Measurements from ENCODE around the gene NOL8. TPM values are rescaled to one million over a fixed set of nuclear protein-coding genes. Genes with fewer than 3 reads are reported as not detected.

Gene NOL8
- total RNA-seq, 1 experiment from 2014 or later, result 13.9 TPM

DNA sequence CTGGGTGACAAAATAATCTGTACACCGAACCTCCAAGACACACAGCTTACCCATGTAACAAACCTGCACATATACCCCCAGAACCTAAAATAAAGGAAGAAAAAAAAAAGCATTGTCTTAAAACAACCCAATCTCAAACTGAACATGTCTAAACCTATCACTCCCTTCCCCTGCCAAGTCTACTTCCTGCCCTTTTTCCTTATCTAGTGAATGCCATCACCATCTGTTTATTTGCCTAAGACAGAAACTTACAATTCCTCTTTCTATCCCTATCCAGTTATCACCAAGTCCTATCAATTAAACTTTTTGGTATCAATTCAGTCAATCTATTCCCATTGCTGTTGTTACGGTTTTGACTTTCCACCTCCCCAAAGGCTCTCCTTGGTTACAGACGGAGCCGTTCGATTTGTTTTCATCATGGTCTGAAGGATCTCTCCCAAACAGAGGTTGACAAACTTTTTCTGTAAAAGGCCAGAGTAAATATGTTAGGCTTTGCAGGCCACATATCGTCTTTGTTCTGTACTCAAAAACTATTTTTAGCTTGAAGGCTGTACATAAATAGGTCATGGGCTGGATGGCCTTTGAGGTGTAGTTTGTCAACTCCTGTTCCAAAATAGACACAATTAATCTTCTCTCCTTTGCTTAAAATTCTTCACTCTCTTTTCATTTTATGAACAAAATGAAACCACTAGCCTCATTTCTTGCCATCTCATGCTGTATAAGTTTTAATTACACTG is 12.1 kb downstream of the NOL8 start:
- no peak for DNase-seq (ENCODE audit: low read depth)

DNA sequence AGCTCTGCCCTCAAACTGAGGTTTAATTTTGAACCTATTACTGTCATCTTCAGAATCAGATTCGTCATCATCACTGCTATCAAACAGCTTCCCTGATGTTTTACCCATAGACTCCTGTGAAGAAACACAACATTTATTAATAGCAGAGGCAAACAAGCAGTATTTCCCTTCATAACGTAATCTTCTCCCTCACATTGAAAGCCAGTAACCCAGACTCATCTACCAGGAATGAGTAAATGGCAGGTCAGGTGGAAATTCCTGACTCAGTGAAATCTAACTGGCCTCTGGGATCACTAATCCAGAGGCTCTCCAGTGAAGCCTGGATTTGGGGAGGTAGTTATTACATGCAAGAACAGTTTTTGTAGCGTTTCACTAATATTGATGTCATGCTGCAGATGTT is 14.6 kb downstream of the NOL8 start:
- DNase-seq (ENCODE audit: low read depth), result no peak

DNA sequence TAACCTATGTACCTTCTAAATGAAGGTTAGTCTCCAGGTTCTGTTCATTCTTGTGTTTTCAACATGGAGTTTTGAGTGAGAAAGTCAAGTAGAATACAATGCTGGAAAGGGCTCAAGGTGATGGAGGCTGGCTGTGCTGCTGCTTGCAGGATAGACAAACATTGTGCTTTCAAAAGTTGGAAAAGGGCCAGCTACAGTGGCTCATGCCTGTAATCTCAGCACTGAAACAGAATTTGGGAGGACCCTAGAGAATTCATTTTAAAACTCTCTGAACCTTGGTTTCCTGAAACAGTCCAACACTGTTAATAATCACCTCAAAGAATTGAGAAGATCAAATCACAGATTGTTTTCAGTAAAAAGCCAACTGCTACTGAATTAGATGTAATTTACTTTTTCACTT is 16.3 kb downstream of the NOL8 start:
- DNase-seq (ENCODE audit: low read depth), result no peak

DNA sequence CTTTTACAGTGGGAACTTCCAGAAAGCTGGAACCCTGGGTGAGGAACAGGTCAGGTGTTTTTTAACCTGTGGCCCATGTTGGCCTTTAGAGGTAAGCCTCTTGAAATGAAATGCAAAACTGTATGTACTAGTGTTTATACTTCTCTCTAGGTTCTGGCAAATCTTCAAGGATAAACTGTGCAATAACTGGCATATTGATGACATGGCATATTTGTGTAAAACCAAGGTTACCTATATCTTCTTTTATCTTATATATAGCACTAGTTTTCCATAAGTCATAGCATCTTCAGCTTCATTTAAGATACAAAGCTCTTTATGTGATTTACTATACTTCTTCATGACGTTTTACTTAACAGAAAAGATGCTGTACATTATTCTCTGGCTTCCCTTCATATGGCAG is 24.2 kb downstream of the NOL8 start:
- no peak for DNase-seq (ENCODE audit: low read depth)

DNA sequence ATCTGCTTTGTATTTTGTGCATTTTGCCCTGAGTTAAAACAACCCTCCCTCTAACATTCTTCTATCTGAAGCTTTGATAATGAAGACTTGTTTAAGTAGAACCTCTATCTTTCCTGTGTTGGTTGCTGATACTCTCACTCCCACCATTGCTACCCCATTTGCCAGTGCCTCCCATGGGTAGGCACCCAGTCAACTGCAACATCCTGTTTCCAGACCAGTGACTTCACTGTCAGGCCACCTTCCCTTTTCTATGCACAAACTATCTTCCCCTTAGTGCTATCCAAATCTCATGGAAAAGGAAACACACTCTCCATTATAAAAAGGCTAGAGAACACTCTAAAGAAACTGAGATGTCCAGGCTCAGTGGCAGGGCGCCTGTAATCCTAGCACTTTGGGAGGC is 26.0 kb downstream of the NOL8 start:
- DNase-seq (ENCODE audit: low read depth), result no peak

DNA sequence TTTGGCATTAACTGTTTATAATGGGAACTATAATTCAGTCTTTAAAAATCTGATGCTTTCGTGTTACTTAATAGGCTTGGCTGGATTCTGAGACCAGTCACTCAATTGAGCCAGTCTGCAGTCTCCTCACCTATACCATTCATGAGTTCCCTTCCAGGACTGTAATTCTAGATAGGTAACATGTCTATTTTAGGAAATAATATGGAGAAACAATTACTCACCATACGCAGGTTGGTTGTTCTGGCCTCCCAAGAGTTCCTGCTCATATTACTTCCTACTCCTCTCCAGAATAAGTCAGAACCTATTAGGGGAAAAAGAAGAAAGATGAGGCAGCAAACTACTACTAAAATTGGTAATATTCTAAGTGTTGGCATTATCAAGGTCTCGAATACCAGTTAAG is 27.1 kb downstream of the NOL8 start:
- DNase-seq (ENCODE audit: low read depth), result no peak

DNA sequence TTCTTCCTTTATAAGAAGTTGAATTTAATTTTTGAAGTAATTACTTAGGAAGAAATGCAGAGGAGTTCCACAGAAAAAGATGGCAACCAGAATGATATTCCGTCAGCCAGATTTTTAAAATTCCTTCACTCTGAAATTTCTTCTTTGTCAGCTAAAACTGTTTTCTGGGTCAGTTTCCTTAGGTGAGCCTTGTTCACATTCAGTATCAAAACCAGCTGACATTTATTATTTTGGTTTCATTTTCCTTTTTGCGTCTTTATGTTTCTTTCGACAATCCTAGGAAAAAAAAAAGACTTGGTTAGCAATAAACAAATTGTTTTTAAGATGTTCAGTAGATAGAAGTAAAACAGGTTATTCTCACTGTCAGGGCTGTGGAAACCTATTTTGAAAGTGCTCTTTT is 27.5 kb downstream of the NOL8 start:
- no peak for DNase-seq (ENCODE audit: low read depth)

DNA sequence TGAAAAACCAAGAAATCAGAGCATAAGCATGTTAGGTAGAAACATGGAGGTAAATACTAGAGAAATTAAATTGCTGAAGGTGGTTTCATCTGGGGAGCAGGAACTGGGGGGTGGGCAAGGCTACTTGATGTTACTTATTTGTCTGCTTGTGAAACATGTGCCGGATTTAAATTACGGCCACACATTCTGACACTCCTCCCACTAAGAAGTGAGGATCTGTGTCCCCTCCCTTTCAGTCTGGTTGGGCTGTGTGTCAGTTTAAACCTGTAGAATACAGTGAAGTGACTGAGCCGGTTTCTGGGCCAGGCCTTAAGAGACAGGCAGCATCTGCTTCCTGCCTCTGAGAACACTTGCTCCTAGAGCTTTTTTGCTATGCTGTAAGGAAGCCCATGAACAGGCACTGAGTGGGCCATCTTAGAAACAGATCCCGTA is 29.3 kb downstream of the NOL8 start:
- DNase-seq (ENCODE audit: low read depth), result no peak

DNA sequence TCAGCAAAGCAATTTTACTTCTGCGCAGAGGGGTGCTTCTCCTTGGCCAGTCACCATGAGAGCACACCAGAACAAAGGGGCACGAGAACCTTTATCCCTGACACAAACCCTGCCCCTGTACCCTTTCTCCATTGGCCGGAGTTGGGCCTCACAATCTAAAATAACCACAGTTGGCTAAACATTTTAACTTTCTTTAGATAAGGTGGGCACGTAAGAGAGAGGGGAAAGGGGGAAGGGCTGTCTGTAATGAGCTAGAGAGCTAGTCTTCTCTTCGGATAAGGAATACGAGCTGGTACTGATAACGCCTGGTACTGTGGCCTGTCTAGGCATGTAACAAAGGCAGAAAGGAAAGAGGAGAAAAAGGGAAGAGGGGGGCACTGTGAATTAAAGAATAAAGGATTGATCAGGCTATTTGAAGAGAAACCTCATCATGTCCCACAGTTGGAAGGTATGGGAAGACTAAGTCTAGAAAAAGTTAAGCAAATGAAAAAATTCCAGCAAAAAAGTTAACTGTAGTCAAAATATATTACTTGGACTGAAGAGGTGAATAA is 29.8 kb downstream of the NOL8 start:
- no peak for DNase-seq (ENCODE audit: low read depth)

DNA sequence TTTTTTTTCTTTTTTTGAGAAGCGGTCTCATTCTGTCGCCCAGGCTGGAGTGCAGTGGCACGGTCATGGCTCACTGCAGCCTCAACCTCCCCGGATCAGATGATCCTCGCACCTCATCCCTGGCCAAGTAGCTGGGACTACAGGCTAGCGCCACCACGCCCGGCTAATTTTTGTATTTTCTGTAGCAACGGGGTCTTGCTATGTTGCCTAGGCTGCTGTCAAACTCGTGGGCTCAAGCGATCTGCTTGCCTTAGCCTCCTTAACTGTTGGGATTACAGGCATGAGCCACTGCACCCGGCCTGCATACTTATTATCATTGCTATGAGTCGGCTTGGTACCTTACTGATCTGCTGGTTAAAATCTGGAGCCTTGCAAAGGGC is 30.9 kb downstream of the NOL8 start:
- DNase-seq (ENCODE audit: low read depth), result peak; percentile 28

DNA sequence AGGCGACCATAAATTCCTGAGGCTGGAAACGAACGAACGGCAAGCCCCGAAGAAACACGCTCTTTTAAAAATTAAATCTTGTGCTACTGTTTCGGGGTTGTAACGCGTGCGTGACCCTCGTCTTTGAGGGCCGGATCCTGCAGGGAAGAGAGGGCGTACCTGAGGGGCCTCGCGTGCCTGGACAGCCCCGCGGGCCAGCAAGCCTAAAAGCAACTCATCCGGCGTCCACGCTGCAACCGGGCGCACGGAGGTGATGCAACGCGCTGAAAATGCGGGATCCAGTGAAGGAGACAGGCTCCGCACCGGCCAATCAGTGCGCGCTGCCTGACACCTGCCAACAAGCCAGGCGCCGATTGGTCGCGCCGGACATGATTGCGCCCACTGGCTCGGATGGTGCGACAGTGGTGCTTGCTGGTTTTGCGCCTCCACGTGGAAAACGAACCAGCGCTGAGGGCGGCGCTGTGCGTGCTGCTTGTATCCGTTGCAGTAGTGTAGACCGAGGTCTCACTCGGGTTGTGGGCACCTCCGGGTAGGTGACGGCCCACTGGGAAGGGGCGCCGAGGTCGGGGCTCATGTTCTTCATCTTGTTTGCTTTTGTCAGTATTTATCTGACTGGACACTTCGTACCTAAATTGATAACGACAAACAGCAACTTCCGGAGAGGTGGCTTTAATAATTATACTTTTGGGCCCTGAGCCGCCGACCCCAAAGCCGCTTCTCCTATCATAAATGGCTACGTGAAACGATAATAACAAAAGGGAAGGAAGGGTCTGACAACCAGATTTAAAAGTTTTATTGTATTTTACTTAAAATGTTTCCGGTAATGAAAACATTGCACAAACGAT is 31.5 kb downstream of the NOL8 start, which contains the start of gene IARS1:
IARS1 (minus strand) TSS at position 246 of the 845 bp plus-strand sequence. CDS start 4,278 bp downstream, outside the sequence.
- peak; percentile 96 for DNase-seq (ENCODE audit: low read depth)

DNA sequence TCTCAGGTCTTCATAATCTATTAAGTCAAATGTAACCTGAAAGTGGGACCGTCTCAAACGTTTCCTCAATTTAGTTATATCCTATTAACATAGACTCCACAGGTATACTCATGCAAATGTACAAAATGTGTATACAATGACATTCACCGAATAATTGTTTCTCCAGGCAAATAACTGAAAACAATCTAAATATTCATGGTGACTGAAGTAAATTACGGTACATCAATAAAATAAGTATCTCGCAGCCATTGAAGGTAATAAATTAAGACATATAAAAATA is 32.1 kb downstream of the NOL8 start:
- no peak for DNase-seq (ENCODE audit: low read depth)

DNA sequence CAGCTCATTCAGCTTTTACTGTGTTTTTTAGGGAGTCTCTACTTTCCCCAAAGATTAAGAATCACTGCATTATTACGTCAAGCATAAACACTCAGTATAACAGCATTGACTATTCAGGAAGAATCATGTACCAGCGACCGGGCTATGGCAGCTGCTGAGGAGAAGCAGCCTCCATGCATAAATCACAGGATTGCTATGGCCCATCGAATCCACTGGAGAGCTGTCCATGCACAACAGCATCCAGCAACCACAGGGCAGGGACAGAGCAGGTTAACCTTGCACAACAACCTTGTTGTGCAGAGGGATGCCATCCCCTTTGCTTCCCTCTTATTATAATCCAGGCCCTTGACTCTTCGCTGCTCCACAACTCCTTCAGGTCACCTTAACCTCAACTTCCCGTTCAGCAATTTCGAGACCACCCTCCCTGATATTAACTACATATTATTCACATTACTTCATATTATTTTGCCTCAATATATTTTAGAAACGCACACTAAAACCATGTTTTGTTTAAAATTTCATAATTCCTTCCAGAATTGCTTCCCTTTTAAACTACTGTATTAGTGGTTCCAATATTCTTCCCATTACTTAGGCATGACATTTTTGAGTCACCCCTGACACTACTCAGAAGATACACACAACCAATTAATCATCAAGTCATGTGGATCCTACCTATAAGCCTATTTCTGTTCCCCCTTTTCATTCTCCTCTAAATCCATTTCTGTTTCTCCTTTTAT is 32.6 kb downstream of the NOL8 start:
- DNase-seq (ENCODE audit: low read depth), result peak; percentile 9

DNA sequence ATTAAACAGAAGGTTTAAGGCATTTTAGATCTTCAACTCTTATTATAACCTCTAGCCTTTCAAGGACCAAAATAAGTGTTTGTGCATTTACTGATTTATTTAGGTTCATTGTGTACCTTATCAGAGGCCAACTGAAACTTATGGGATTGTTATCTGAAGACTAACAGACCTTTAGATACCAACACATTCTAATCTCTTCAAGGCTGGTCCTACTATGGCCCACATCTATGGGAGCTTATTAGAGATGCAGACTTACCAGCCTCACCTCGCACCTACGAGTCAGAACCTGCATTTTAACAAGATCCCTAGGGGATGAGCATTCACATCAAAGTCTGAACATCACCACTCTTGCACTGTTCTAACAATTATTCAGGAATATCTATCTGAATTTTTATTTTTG is 33.6 kb downstream of the NOL8 start:
- DNase-seq (ENCODE audit: low read depth), result no peak

DNA sequence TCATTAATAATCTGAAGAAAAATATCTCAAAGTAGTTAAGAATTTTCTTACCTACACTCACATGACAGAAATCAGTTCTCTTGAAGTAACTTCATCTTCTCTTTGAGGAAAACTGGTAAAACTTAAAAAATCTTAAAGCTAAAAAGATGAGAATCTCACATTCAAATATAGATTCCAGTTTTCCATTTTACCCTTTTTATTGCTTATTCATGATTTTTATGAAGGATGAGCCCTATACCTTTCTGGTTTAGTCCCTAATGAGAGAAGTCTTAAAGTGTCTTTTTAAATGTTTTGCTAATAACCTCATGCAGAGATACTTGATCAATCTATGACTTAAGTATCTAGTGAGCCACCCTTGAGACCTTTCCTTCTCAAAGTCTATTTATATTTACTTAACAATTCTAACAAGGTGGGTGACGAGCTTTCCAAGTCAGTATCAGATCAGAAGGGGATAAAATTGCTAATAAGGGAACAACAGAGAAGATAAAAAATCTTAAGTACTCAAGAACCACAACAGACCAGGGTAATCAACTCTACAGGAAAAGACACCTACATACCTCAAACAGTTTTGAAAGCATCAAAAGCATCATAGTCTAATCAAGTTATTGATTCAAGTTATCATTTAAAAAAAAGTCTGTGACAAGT is 34.2 kb downstream of the NOL8 start:
- DNase-seq (ENCODE audit: low read depth), result no peak

DNA sequence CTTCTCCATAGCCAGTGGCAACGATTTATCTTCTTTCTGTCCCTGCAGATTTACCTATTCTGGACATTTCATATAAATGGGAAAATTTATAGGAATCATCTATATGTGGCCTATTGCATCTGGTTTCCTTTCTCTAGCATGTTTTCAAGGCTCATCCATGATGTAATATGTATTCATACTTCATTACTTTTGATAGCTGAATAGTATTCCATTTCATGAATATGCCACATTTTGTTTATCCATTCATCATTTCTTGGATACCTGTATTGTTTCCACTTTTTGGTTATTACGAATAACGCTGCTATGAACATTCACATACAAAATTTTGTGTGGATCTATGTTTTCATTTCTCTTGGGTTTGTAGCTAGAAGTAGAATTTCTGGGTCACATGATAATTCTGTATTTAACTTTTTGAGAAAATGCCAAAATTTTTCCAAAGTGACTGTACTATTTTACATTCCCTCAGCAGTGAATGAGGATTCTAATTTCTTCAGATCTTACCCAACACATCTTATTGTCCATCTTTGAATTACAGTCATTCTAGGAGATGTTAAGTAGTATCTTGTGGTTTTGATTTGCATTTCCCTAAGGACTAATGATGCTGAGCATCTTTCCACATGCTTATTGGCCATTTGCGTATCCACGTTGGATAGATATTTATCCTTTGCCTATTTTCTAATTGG is 35.3 kb downstream of the NOL8 start:
- DNase-seq (ENCODE audit: low read depth), result peak; percentile 4

DNA sequence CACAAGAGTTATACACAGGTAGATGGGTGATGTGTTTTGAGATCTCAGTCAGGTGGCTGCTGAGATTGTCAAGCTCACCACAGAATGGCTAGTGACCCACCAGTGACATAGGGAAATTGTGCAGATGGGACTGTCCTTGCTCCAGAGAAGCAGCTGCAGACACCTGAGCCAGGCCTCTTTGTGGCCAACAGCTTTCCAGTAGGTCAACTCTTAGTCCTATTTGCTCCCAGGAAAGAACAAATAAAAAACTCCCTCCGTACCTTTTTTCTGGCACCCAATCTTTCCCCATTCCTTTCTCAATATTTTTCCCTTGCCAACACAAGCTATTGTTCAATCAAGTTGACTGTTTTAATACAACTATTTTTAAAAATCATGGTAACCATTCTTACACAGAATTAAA is 45.8 kb downstream of the NOL8 start:
- no peak for DNase-seq (ENCODE audit: low read depth)

DNA sequence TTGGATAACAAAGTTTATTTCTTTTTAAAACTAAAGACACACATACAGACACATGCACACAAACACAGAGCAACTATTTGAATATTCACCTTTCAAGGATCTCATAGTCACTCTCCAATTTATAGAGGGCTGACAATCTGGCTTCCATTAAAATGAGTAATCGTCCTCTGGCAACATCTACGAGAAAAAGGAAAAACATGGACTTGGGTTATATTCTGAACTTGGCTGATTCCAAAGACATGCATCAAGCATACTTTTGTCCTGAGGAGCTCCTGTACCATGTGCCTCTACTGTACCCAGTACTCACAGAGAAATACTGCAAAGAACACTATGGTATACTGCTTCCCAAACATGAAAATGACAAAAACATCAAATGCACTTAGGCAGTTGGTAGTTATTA is 47.0 kb downstream of the NOL8 start:
- peak; percentile 58 for DNase-seq (ENCODE audit: low read depth)

DNA sequence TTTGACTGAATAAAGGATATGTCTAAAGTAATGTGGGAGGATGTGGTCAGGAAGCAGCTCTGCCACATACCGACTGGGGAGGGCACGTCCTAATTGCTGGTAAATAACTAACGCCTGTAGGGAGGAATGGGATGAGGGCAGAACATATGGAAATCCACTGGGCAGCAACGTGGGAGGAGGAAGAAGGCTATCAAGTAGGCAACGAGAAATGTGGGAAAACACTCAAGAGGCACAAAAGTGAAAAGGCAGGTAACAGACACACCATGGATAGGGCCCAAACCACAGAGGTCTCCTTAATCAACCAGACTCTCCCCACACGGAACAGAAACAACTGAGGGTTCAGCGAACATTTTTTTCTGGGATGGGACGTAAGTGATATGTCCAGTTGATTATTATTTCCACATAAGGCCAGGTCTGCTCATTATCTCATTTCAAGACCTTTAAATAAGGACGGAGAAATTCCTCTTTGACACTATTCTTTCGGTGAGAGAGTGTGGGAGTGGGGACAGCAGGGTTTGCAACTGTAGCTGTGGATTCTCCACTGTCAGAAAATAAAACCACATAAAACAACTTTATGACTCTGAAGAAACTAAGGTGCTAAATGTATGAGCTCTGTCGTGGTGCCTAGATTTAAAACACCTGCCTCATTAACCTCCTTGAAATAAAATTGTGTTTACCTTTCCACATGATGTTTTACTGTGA is 48.7 kb downstream of the NOL8 start:
- peak; percentile 77 for DNase-seq (ENCODE audit: low read depth)

DNA sequence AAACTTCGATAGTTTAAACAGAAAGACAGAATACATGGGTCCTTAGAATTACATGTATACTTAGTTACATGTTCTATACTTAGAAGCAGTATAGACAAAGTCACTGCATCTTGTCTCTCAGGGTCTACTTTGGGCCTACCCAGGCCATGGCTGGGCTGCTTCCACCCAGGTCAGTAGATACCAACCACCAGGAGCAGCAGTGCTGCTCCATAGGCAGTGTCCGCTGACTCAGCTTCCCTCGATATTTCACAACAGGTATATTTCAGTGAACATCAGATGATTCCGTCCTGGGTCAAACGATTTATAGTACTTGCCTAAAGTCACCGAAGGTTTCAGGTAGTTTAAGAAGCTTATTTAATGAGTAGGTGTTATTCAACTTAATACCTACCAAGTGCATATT is 49.6 kb downstream of the NOL8 start:
- peak; percentile 2 for DNase-seq (ENCODE audit: low read depth)

DNA sequence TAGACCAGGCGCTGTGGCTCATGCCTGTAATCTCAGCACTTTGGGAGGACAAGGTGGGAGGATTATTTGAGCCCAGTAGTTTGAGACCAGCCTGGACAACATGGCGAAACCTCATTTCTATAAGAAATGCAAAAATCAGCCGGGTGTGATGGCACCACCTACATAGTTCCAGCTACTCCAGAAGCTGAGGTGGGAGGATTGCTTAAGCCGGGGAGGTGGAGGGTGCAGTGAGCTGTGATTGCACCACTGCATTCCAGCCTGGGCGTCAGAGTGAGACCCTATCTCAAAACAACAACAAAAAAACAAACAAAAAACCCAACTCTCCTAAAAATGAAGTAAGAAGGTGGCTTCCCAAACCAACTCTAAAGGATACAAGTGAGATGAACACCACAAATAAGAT is 54.6 kb downstream of the NOL8 start:
- no peak for DNase-seq (ENCODE audit: low read depth)
